ENCODE data around the gene ACP7. TPM values are rescaled to one million over a fixed set of nuclear protein-coding genes. Genes with fewer than 3 reads are reported as not detected.

The ACP7 gene
- total RNA-seq, 1 donor from 2014 or later, result not detected

DNA sequence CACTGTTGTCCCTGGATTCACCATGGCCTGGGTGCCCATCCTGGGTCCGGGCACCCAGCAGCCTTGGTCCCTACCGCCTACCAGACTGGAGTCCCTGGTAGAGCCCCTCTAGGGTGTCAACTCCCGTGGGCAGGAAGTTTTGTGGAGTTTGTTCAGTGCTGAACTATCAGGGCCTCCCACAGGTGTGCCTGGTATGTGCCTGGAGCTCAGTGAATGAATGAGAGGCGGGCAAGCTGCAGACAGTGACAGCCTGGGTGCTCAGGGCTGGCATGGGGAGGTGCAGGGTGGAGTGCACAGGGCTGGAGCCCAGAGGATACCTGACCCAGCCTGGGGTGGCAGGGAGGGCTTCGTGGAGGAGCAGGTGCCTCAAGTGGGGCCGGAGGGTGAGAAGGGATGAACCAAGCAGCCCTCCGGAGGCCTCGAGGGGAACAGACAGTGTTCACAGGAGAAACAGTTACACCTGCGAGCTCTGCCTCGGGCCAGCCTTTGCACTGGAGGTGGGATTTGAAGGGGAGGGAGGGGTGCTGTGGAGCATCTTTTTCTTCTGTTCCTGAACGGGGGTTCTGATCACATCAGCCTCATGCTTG lies 71.0 kb downstream of the ACP7 start:
- Mint-ChIP-seq H3K27me3 (ENCODE audit: low read depth, unreplicated experiment) (no peaks in the 10 kb centered on the region), H3K36me3 (ENCODE audit: low read depth, unreplicated experiment) (peaks cover 13% of the 10 kb centered on the region), H3K9me3 (ENCODE audit: unreplicated experiment) (no peaks in the 10 kb centered on the region), H3K4me1 (ENCODE audit: low read depth, unreplicated experiment) (peaks cover 33% of the 10 kb centered on the region), H3K4me3 (ENCODE audit: unreplicated experiment) (peak overlapping the region; percentile 27), H3K27ac (ENCODE audit: unreplicated experiment) (no peak overlapping the region)
- FAIRE-seq (no peak), DNase-seq (ENCODE audit: low read depth) (no peak)
- no peak overlapping the region for H3K27ac ChIP-seq (ENCODE audit: low read depth, low read length)
- no peaks in the 10 kb centered on the region for H3K9me3 ChIP-seq (ENCODE audit: insufficient read depth, low read depth, low read length)
- no peak overlapping the region for H3K4me2 ChIP-seq (ENCODE audit: low read length)
- H3K9ac ChIP-seq (ENCODE audit: low read length), result no peak overlapping the region
- peaks cover 72% of the 10 kb centered on the region for H4K20me1 ChIP-seq (ENCODE audit: insufficient read depth, low read length)
- H3K79me2 ChIP-seq (ENCODE audit: insufficient read depth, low read length), result peaks cover 68% of the 10 kb centered on the region
- H3K4me3 ChIP-seq (ENCODE audit: insufficient read depth, low read depth, low read length), result no peak overlapping the region
- no peaks in the 10 kb centered on the region for H3K36me3 ChIP-seq (ENCODE audit: insufficient read depth, low read length)
- H2AFZ ChIP-seq (ENCODE audit: low read depth, low read length), result no peak overlapping the region
- peaks cover 17% of the 10 kb centered on the region for H3K4me1 ChIP-seq (ENCODE audit: insufficient read depth, low read length)
- no peaks in the 10 kb centered on the region for H3K27me3 ChIP-seq (ENCODE audit: insufficient read depth, low read length)
- TF ChIP-seq, protein P1, sequence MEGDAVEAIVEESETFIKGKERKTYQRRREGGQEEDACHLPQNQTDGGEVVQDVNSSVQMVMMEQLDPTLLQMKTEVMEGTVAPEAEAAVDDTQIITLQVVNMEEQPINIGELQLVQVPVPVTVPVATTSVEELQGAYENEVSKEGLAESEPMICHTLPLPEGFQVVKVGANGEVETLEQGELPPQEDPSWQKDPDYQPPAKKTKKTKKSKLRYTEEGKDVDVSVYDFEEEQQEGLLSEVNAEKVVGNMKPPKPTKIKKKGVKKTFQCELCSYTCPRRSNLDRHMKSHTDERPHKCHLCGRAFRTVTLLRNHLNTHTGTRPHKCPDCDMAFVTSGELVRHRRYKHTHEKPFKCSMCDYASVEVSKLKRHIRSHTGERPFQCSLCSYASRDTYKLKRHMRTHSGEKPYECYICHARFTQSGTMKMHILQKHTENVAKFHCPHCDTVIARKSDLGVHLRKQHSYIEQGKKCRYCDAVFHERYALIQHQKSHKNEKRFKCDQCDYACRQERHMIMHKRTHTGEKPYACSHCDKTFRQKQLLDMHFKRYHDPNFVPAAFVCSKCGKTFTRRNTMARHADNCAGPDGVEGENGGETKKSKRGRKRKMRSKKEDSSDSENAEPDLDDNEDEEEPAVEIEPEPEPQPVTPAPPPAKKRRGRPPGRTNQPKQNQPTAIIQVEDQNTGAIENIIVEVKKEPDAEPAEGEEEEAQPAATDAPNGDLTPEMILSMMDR (IDR thresholded peaks at IDR 0.05; ENCODE audit: insufficient read depth, low read depth, low read length), result no peak
- TF ChIP-seq EZH2 (IDR thresholded peaks at IDR 0.05; ENCODE audit: insufficient read depth, low read length), result no peak

GRCh38 chr19:39155741-39156140 lies 71.6 kb downstream of the ACP7 start:
- no peak overlapping the region for H2AFZ ChIP-seq (ENCODE audit: low read depth, low read length)
- H3K27ac ChIP-seq (ENCODE audit: low read depth, low read length), result no peak overlapping the region
- no peak overlapping the region for H3K4me2 ChIP-seq (ENCODE audit: low read length)
- H3K4me1 ChIP-seq (ENCODE audit: insufficient read depth, low read length), result peaks cover 17% of the 10 kb centered on the region
- Mint-ChIP-seq H3K27me3 (ENCODE audit: low read depth, unreplicated experiment) (no peaks in the 10 kb centered on the region), H3K36me3 (ENCODE audit: low read depth, unreplicated experiment) (peaks cover 12% of the 10 kb centered on the region), H3K9me3 (ENCODE audit: unreplicated experiment) (no peaks in the 10 kb centered on the region), H3K4me3 (ENCODE audit: unreplicated experiment) (peak overlapping the region; percentile 31), H3K27ac (ENCODE audit: unreplicated experiment) (no peak overlapping the region), H3K4me1 (ENCODE audit: low read depth, unreplicated experiment) (peaks cover 37% of the 10 kb centered on the region)
- no peak overlapping the region for H3K4me3 ChIP-seq (ENCODE audit: insufficient read depth, low read depth, low read length)
- no peak for DNase-seq (ENCODE audit: low read depth)
- H3K36me3 ChIP-seq (ENCODE audit: insufficient read depth, low read length), result no peaks in the 10 kb centered on the region
- no peak for TF ChIP-seq EZH2 (IDR thresholded peaks at IDR 0.05; ENCODE audit: insufficient read depth, low read length)
- TF ChIP-seq, protein P1 (IDR thresholded peaks at IDR 0.05; ENCODE audit: insufficient read depth, low read depth, low read length), result no peak
- H3K79me2 ChIP-seq (ENCODE audit: insufficient read depth, low read length), result peaks cover 68% of the 10 kb centered on the region
- no peak for FAIRE-seq
- H3K9me3 ChIP-seq (ENCODE audit: insufficient read depth, low read depth, low read length), result no peaks in the 10 kb centered on the region
- no peak overlapping the region for H3K9ac ChIP-seq (ENCODE audit: low read length)
- H3K27me3 ChIP-seq (ENCODE audit: insufficient read depth, low read length), result no peaks in the 10 kb centered on the region
- peaks cover 73% of the 10 kb centered on the region for H4K20me1 ChIP-seq (ENCODE audit: insufficient read depth, low read length)
